HG02840 (cell line): ENCODE data around the gene NCKAP1.
A peak's percentile ranks its signal among the peaks of the same experiment; 100 is the strongest.
"Not testable (repeated sequence)": the region's sequence is repeated elsewhere in the genome, so short reads cannot be mapped to it uniquely, and the experiment has no call there.

Source experiments
- ATAC-seq: cut with Tn5 transposase; IDR thresholded peaks from one replicate; pipeline ENCODE4 v1.9.1; 2021; ENCODE audit warnings: mild to moderate bottlenecking, moderate library complexity, moderate number of reproducible peaks; ENCODE audit not compliant: unreplicated experiment, low FRiP score

Gene NCKAP1, protein sequence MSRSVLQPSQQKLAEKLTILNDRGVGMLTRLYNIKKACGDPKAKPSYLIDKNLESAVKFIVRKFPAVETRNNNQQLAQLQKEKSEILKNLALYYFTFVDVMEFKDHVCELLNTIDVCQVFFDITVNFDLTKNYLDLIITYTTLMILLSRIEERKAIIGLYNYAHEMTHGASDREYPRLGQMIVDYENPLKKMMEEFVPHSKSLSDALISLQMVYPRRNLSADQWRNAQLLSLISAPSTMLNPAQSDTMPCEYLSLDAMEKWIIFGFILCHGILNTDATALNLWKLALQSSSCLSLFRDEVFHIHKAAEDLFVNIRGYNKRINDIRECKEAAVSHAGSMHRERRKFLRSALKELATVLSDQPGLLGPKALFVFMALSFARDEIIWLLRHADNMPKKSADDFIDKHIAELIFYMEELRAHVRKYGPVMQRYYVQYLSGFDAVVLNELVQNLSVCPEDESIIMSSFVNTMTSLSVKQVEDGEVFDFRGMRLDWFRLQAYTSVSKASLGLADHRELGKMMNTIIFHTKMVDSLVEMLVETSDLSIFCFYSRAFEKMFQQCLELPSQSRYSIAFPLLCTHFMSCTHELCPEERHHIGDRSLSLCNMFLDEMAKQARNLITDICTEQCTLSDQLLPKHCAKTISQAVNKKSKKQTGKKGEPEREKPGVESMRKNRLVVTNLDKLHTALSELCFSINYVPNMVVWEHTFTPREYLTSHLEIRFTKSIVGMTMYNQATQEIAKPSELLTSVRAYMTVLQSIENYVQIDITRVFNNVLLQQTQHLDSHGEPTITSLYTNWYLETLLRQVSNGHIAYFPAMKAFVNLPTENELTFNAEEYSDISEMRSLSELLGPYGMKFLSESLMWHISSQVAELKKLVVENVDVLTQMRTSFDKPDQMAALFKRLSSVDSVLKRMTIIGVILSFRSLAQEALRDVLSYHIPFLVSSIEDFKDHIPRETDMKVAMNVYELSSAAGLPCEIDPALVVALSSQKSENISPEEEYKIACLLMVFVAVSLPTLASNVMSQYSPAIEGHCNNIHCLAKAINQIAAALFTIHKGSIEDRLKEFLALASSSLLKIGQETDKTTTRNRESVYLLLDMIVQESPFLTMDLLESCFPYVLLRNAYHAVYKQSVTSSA

DNA sequence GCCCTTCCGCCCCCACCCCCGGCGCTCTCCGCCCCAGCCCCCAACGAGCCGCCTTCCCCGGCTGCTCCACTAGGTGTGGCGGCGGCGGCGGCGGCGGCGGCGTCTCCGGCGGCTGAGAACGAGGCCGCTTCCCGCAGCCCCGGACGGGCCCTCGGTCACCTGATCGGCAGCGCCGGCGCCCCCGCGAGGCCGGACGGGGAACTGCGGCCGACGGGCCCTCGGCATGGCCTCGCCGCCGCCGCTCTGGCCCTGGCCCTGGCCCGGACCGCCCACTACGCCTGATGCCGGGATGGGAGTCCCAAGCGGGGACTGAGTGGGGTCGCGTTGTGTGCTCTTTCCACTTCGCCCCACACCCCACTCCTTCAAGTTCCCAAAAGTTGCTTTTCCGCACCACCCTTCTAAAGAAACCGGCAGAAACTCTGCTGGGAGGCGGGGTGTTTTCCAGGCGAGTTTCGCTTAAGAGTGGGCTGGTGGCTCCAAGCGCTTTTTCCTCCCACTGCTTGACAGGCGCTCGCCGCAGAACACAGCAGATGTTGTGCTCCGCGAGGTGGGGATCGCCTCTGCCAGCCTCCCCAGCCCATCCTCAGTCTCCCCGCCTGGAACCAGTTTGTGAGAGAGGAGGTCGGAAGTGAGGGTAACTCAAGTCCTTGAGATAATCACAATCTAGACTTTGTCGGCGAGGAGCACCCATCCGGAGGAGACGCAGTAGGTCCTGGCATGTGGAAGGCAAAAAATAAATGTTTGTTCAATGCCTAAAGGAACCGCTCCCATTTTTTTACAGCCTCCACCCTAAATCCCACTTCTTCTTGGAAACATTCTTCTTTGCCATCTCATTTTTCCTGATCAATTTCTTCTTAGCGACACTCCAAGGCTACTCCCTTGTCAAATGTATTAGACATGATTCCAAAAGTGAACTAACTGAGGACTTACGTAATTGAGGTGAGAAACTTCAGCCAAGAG, at the start of gene NCKAP1:
Gene NCKAP1 (minus strand): TSS at position 117 of the 960 bp plus-strand sequence. CDS start 358 bp downstream, outside the sequence.
- peak; percentile 68 for ATAC-seq

DNA sequence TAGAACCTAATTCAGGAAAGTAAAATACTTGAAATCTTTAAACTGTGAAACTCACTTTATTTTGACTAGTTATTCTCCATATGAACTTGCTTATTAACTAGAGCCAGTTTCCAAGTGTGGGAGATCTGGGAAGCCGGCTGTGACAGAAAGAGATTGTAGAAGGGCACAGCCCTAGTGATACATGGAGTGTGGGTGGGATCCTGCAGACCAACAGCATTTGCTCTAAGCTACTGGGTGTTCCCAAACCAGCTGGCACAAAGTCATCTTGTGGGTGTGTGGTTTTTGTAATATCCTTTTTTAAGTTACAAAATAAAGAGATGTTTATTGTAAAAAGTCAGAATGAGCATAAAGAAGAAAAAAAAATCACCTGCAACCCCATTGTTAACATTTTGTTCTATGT, 43.7 kb upstream of the NCKAP1 start:
- ATAC-seq, result no peak

GRCh38 chr2:183079139-183079775, 41.0 kb upstream of the NCKAP1 start:
- peak; percentile 26 for ATAC-seq

DNA sequence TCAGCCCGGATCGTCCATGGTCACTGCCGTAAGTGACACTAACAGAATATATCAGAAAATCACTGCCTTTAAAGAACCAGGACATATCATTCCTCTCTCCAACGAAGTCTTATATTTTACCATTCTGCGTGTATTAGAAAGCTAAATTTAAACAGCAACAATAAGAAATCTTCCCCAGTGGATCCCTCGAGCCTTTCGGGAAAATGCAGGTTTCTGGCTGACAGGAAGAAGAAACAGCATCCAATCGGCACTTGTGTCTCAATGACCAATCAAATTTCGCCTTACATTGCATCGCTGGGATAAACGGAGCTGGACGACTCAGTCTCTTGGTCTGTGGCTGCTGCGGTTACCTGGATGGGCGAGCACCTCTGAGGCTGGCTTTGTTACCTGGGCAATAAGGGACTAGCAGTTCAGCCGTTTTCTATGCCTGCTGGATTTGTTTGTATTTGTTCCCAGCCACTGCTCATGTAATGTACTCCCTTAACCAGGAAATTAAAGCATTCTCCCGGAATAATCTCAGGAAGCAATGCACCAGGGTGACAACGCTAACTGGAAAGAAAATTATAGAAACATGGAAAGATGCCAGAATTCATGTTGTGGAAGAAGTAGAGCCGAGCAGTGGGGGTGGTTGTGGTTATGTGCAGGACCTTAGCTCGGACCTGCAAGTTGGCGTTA, 40.3 kb upstream of the NCKAP1 start, which contains the start of gene DUSP19:
Gene DUSP19 (plus strand): TSS at position 284 of the 675 bp plus-strand sequence. CDS start 187 bp downstream, at position 471.
- ATAC-seq, result peak; percentile 94

GRCh38 chr2:183078163-183078463, 39.9 kb upstream of the NCKAP1 start:
- ATAC-seq, result no peak

DNA sequence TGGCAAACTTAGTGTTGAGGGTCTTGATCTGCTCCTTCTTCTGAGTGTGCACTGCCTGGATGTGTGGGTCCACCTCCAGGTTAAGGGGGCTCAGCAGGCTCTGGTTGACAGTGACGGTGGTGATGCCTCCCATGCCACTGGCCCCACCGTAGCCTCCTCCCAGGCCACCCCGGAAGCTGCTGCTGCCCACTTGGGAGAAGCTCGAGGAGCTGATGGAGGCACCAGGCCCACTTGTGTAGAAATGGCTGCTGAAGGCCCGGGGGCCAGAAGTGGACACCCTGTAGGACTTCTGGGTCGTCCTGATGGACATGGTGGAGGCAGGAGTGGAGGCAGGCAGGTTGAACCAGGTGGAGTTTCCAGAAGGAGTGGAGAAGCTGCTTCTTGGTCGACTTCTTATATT, 33.9 kb upstream of the NCKAP1 start:
- no peak for ATAC-seq

GRCh38 chr2:183070942-183071844, 32.9 kb upstream of the NCKAP1 start:
- no peak for ATAC-seq

- ATAC-seq, result no peak
These were observed 30.9 kb upstream of the NCKAP1 start for GRCh38 chr2:183069174-183069573.

DNA sequence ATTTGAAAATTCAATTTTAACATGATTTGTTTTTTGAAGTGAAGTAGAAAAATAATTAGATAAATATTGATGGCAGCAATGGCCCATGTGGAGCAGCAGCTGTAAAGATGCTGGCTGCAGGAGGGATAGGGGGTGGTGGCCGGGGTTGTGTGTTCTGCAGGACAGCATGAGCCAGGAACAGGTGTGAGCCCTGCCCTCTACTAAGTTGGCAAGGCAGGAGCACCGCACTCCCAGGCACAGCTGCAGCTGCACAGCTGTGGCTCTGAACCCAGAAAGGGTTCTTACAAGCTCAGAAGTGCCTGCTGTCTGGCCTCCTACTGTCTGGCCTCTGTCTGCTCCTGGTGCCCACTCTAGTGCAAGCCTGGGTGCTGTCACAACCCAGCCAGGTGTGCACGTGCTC, 30.3 kb upstream of the NCKAP1 start:
- no peak for ATAC-seq

- ATAC-seq, result no peak
These were observed 24.8 kb upstream of the NCKAP1 start for GRCh38 chr2:183063083-183063482.

DNA sequence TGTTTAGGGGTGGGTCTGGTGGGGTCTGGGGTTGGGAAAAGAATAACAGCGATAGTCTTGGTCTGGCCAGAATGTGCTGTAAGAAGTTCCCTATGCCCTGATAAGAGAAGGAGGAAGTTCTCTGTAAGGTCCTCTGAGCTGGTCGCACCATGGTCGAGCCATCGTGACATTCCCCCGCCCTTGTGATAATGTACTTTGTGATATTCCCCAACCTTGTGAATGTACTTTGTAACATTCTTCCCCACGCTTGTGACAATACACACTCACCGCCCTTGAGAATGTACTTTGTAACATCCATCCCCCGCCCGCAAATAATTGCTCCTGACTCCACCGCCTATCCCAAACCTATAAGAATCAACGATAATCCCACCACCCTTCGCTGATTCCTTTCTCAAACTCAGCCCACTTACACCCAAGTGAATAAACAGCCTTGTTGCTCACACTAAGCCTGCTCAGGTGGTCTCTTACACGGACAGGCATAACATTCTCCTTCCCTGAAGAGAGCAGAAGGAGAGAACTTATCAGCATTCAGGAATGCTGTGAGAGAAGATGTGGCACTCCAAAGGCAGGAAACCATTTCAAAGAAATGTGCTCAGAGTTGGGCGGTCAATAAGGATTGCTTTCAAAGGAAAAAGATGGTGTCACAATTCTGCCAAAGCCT, 22.4 kb upstream of the NCKAP1 start:
- ATAC-seq, result no peak

DNA sequence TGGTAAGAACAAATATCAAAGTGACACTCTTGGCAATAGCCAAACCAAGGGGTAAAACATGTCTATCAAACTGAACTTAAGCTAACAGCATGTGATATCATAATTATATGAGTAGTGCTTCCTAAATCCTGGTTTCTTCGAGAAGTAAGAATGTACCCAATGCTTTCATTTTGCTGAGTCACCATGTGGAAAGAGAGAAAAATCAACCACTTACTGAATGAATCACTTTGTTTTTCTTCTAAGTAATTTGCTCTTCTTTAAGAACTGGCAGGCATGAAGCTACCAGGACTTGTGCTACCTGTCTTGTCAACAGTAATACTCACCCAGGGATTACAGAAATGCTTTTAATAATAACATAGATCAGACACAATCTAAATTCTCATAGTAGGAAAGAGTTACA, 21.3 kb upstream of the NCKAP1 start:
- no peak for ATAC-seq

DNA sequence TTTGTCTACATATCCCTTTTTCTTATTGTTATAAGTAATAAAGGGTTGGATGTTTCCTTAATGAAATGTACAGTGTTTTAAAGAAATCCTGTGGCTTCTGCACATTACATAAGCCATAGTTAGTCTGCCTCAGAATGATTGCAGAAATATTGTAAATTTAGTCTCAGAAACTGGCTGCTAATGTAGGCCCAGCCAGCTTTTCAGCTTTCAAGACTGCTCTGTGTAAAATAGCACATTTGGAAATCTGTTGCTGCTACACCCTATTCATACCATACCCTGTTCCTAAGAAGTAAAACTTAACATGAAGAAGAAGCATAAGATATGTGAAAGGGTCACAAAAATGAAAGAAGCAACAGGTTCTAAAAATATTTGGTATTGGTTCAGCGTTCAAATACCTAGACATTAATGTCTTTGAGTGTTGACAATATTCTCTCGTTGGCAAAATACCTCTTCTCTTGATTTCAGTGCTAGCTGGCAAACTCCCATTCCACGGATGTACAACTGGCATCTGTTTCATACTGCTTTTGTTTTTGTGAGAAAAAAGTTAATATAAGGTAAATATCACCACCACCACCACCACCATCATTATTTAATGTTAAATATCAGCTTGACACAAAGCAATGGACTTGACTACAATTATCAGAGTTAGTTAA, 19.2 kb upstream of the NCKAP1 start:
- peak; percentile 51 for ATAC-seq

- ATAC-seq, result no peak
These were observed 11.2 kb upstream of the NCKAP1 start for GRCh38 chr2:183049420-183049819.

GRCh38 chr2:183047486-183048125, 9.3 kb upstream of the NCKAP1 start:
- ATAC-seq, result not testable (repeated sequence)

GRCh38 chr2:183043580-183043979, 5.3 kb upstream of the NCKAP1 start:
- ATAC-seq, result not testable (repeated sequence)
